ENCODE measurements around the gene ASAH2.
"Not testable (repeated sequence)": the region's sequence is repeated elsewhere in the genome, so short reads cannot be mapped to it uniquely, and the experiment has no call there.

The ASAH2 gene

GRCh38 chr10:50250096-50250854 is 1.0 kb downstream of the ASAH2 start:
- no peak for DNase-seq

GRCh38 chr10:50248598-50248997 is 2.7 kb downstream of the ASAH2 start:
- DNase-seq = no peak

- DNase-seq = no peak
Measured at GRCh38 chr10:50248062-50248461, 3.3 kb downstream of the ASAH2 start.

GRCh38 chr10:50244201-50244600 is 7.1 kb downstream of the ASAH2 start:
- no peak for DNase-seq

GRCh38 chr10:50242777-50243176 is 8.5 kb downstream of the ASAH2 start:
- DNase-seq = no peak

GRCh38 chr10:50241478-50241877 is 9.8 kb downstream of the ASAH2 start:
- not testable (repeated sequence) for DNase-seq

- DNase-seq = no peak
Measured at GRCh38 chr10:50234486-50234885, 16.8 kb downstream of the ASAH2 start.

- no peak for DNase-seq
Measured at GRCh38 chr10:50232261-50232639, 19.1 kb downstream of the ASAH2 start.

- no peak for DNase-seq
Measured at GRCh38 chr10:50231515-50232260, 19.6 kb downstream of the ASAH2 start.

- no peak for DNase-seq
Measured at GRCh38 chr10:50229460-50229859, 21.9 kb downstream of the ASAH2 start.

GRCh38 chr10:50228672-50229071 is 22.6 kb downstream of the ASAH2 start:
- DNase-seq = no peak

- no peak for DNase-seq
Measured at GRCh38 chr10:50226610-50227009, 24.7 kb downstream of the ASAH2 start.

- DNase-seq = peak; percentile 27
Measured at GRCh38 chr10:50224330-50224952, 26.9 kb downstream of the ASAH2 start.

GRCh38 chr10:50222199-50222598 is 29.1 kb downstream of the ASAH2 start:
- DNase-seq = no peak

- DNase-seq = no peak
Measured at GRCh38 chr10:50221470-50221869, 29.8 kb downstream of the ASAH2 start.

- DNase-seq = no peak
Measured at GRCh38 chr10:50219646-50220045, 31.7 kb downstream of the ASAH2 start.

GRCh38 chr10:50219200-50219599 is 32.1 kb downstream of the ASAH2 start:
- no peak for DNase-seq

GRCh38 chr10:50216894-50217293 is 34.4 kb downstream of the ASAH2 start:
- DNase-seq = no peak

- DNase-seq = no peak
Measured at GRCh38 chr10:50216418-50216817, 34.9 kb downstream of the ASAH2 start.

- DNase-seq = no peak
Measured at GRCh38 chr10:50211670-50212069, 39.6 kb downstream of the ASAH2 start.

- no peak for DNase-seq
Measured at GRCh38 chr10:50210876-50211275, 40.4 kb downstream of the ASAH2 start.
